ENCODE measurements around the gene FAM153A. TPM values are rescaled to one million over a fixed set of nuclear protein-coding genes. Genes with fewer than 3 reads are reported as not detected.
"Not testable (repeated sequence)": the region's sequence is repeated elsewhere in the genome, so short reads cannot be mapped to it uniquely, and the experiment has no call there.

Gene FAM153A
- total RNA-seq, 1 donor from 2014 or later = 0.20 TPM

- not testable (repeated sequence) for DNase-seq
Measured at GRCh38 chr5:177724858-177725257, 57.8 kb downstream of the FAM153A start.

- not testable (repeated sequence) for DNase-seq
Measured at GRCh38 chr5:177723831-177724485, 58.7 kb downstream of the FAM153A start.

- DNase-seq = not testable (repeated sequence)
Measured at GRCh38 chr5:177722829-177723228, 59.9 kb downstream of the FAM153A start.

GRCh38 chr5:177719989-177720388 lies 62.7 kb downstream of the FAM153A start:
- DNase-seq = not testable (repeated sequence)

GRCh38 chr5:177715423-177715822 lies 67.3 kb downstream of the FAM153A start:
- not testable (repeated sequence) for DNase-seq

- not testable (repeated sequence) for DNase-seq
Measured at GRCh38 chr5:177696100-177696499, 86.6 kb downstream of the FAM153A start.

- not testable (repeated sequence) for DNase-seq
Measured at GRCh38 chr5:177695356-177695930, 87.3 kb downstream of the FAM153A start.

- not testable (repeated sequence) for DNase-seq
Measured at GRCh38 chr5:177694518-177694835, 88.2 kb downstream of the FAM153A start.

- DNase-seq = not testable (repeated sequence)
Measured at GRCh38 chr5:177693671-177694517, 88.8 kb downstream of the FAM153A start.

GRCh38 chr5:177692969-177693368 lies 89.7 kb downstream of the FAM153A start:
- DNase-seq = not testable (repeated sequence)

GRCh38 chr5:177692507-177692906 lies 90.2 kb downstream of the FAM153A start:
- DNase-seq = not testable (repeated sequence)

GRCh38 chr5:177689011-177689610 lies 93.6 kb downstream of the FAM153A start:
- DNase-seq = not testable (repeated sequence)

- not testable (repeated sequence) for DNase-seq
Measured at GRCh38 chr5:177688091-177688490, 94.6 kb downstream of the FAM153A start.

- DNase-seq = not testable (repeated sequence)
Measured at GRCh38 chr5:177681920-177682319, 100.8 kb downstream of the FAM153A start.

Other genes starting within 250 kb of the FAM153A start
- 30.8 TPM for gene FAM193B, start 228.3 kb downstream of the FAM153A start, total RNA-seq
- gene TMED9, start 190.7 kb downstream of the FAM153A start, total RNA-seq = 68.4 TPM
- 11.6 TPM for gene B4GALT7, start 182.8 kb downstream of the FAM153A start, total RNA-seq
- not detected for gene PROP1, start 213.3 kb upstream of the FAM153A start, total RNA-seq

Measured in skin of body (tissue), 2 donors.